Fibroblast of skin of scalp (primary cell): ENCODE measurements around the gene LRRC45.

Experiments
- DNase-seq: peaks from one replicate; pipeline ENCODE4 v3.0.0-alpha.2; 2013

Gene LRRC45

DNA sequence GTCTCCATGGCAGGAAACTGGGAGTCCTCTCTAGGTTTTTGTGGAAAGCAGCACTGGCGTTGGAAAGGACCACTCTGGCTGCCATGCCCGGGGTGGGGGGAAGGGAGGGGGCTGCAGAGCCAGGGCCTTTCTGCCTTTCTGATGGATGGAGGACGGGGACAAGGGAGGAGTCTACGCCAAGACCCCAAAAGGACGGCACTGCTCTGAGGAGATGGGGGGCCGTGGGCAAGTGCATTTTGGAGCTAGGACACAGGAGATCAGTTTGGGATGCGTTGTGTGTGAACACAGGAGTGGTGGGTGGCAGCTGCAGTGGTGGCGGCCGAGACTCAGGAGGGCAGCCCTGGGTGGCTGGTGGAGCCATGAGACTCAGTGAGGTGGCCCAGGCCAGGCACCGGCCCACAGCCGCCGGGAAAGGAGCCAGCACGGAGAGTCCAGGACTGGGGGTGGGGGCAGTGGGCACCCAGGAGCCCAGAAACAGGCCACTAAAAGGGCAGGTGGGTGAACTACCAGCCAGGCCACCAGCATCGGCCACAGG is 2.5 kb upstream of the LRRC45 start:
- no peak for DNase-seq

DNA sequence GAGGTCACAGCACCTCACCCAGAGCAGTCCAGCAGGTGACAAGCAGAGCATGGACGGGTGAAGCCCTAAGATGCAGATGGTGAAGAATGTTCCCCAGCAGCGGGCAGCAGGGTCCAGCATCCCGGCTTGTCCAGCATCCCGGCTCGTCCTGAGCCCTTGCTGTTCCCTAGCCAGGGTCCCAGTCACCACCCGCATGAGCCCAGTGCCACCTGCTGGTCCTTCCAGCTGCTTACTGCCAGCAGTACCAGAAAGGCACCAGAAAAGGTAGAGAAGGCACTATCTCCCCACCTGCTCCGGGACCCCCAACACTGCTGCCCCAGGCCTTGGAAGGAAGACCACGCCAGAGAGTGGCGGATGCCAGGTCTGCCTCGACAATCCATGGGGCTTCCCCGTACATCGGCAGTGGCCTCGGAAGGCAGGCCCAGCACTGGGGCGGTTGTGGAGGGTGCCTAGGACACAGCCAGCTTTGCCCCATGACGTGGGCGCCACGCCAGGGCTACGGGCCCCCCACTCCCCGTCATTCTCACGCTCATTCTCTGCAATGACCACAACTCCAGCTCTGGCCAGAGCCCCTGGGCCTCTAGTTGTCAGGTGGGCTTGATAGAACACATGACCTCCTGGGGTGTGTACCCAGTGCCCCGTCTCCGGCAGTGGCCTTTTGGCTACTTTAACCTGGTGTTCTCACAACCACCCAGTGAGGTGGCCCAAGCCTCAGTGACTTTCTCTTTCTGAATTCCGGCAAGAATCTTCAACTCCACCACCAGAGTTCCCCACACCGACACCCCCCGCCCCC is 1.8 kb upstream of the LRRC45 start:
- peak; percentile 71 for DNase-seq

DNA sequence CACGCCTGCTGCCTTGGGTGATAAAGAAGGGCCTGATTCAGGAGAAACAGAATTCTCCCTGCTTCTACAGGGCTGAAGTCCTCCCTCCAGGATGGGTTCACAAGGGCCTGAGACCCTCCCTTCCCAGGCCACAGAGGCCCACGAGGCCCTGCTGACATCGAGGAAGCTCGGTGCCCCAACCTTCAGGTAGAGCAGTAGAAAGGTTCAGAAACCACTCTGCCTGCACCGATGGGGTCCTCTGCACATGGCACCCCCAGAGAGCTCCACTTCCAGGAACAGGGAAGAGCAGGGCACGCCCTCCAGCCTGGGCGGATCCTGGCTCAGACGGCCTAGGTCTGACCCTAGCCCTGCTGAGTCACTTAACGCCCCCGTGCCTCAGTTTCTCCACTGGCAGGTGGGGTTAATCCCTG is 1.2 kb upstream of the LRRC45 start:
- no peak for DNase-seq

GRCh38 chr17:82022310-82022980 is 660 bp upstream of the LRRC45 start, which contains the start of gene CENPX:
Gene CENPX (minus strand): TSS chr17:82022878. CDS start chr17:82022861, 17 bp downstream.
- DNase-seq = no peak

DNA sequence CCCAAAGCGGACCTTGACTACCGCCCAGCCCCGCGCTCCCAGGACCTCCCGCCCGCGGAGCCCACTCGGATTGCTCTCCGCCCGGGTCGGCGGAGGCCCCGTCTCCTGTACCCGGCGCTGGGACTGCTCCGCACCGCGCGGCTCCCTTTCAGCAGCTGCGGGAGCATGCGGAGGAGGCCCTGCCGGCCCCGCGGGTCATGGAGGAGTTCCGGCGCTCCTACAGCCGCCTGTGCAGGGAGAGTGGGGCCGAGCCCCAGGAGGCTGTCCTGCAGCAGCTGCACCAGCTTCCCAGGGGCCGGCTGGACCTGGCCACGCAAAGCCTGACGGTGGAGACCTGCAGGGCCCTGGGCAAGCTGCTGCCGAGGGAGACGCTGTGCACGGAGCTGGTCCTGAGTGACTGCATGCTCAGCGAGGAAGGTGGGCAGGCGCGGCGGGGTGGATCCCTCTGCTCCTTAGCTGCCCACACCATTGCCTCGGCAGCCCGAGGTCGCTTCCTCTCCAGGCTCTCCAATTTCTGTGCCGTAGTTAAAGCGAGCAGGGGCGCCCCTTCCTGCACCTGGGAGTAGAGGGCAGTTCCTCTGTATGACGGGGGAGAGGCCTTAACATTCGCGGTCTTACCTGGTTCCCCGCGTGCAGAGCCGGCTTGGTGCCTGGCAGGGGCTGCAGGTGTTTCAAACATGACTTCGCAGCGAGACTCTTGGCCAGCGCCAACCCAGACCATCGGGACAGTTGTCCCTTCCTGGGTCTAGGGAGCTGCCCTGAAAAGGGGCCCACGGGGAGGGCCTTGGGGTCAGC is 539 bp downstream of the LRRC45 start:
- no peak for DNase-seq

GRCh38 chr17:82024859-82025258 is 1.8 kb downstream of the LRRC45 start:
- DNase-seq = no peak

GRCh38 chr17:82025401-82026107 is 2.4 kb downstream of the LRRC45 start:
- no peak for DNase-seq

- DNase-seq = no peak
These were observed 5.1 kb downstream of the LRRC45 start for GRCh38 chr17:82028246-82028645.

- DNase-seq = no peak
These were observed 5.9 kb downstream of the LRRC45 start for GRCh38 chr17:82028966-82029365.

GRCh38 chr17:82029391-82029790 is 6.3 kb downstream of the LRRC45 start:
- DNase-seq = no peak

GRCh38 chr17:82029990-82030469 is 6.9 kb downstream of the LRRC45 start:
- DNase-seq = no peak

- peak; percentile 77 for DNase-seq
These were observed 7.6 kb downstream of the LRRC45 start for GRCh38 chr17:82030470-82031302.

DNA sequence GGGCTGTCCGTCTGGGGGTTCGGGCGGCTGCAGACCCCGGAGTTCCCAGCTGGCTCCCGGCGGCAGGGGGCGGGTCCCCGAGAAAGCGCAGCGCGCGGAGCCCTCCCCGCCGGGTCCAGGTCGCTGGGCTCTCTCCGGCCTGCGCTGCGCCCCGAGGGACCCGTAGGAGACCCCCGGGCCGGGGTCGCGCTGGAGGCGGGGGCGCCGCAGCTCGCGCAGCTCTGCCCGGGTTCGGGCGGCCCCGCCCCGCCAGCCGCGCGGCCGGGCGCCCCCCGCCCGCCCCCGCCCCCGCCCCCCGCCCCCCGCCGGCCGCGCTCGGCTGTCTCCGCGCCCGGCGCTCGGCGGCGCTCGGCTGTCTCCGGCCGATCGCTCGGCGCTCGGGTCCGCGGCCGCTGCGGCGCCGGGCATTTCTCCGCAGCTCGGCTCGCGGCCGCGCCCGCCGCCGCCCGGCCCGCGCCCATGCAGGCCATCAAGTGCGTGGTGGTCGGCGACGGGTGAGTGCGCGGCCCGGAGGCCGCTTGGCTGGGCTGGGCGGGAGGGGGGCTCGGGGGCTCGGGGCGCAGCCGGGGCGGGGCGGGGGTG is 8.3 kb downstream of the LRRC45 start, which contains the start of gene RAC3:
Gene RAC3, plus strand, starts transcription at position 376 of the 582 bp plus-strand sequence. Its CDS starts 84 bp downstream, at position 460.
- peak; percentile 34 for DNase-seq

DNA sequence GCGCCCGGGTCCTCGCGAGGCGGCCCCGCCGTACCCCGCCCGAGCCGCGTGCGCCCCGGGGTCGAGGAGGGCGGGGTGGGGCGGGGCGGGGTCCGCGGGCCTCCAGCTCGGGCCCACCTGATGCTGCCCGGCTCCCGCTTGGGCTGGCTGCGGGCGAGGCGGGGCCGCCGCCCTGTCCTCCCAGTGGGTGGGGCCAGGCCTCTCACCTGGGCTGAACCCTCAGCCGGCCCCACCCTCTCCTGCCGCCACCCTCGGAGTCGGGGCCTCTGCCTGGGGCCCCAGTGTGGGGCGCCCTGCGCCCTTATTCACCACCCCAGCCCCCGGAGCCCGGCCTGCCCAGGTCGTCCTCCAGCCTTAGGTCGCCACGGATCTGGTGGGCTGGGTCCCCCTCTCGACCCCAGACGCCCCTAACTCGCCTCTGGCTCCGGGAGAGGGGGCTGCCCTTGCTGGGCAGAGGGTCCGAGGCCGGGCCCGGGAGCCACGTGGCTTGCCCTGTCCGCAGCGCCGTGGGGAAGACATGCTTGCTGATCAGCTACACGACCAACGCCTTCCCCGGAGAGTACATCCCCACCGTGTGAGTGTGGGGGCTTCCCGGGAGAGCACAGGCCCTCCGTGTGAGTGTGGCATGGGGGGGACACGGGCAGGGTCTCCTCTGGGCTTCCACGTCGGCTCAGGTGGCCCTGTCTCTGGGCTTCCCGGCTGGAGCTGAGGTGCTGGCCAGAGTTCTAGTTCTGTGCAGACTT is 9.0 kb downstream of the LRRC45 start:
- no peak for DNase-seq

DNA sequence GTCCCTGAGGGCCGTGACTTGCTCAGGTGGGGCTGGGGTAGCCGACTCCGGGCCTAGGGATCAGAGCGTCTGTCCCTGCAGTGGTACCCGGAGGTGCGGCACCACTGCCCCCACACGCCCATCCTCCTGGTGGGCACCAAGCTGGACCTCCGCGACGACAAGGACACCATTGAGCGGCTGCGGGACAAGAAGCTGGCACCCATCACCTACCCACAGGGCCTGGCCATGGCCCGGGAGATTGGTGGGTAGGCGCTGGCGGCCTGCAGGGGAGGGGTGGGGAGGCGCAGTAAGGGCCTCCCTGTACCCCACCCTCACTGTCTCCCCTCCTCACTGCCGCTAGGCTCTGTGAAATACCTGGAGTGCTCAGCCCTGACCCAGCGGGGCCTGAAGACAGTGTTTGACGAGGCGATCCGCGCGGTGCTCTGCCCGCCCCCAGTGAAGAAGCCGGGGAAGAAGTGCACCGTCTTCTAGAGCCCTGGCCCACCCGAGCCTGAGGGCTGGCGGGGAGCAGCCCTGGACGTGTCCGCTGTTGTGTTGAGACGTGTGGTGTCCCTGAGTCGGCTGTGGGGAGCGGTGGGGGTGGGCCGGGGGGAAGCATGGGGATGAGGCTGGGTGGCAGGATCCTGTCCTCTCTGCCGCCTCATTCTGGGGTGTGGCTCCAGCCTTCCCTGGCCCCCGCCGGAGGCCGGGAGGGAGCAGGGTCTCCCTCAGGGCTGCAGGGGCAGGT is 10.4 kb downstream of the LRRC45 start:
- no peak for DNase-seq

GRCh38 chr17:82034371-82035011 is 11.4 kb downstream of the LRRC45 start:
- DNase-seq = no peak

DNA sequence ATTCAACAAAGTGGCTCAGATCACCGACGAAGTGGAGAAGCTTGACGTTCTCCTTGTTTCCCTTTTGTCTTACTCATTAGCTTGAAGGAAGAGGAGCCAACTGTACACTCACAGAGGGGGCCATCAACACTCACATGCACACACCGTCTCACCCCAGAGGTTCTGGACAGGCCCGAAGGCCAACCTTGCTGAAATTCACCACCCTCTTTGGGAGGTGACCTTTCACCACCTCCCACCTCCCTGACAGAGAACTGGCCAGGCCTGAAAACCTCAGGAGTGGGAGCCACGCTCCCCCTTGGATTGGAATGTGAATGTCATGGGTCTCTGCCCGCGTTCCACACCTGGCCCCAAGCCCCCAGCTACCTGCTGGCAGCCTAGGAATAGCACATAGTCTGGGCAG is 12.4 kb downstream of the LRRC45 start:
- no peak for DNase-seq

- no peak for DNase-seq
These were observed 13.0 kb downstream of the LRRC45 start for GRCh38 chr17:82035956-82036633.
